ENCODE results near the gene ANKS1B.

The ANKS1B gene

DNA sequence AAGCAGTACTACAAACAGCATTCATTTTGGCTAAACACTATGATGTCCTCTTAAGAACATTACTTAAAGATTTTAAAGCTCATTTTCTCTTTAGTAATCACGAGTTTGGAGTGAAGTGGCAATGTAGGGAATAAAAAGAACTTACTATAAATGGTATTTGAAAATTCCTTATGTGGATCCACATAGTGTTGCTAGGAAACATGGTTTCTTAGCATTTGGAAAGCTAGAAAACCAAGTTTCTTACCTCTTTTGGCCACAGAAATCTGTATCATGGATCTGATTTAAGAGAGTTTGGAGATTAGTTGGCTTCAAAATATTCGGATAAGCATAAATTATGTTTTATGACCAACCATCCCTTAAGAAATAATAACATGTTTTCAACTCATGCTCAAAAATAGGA, 674.9 kb downstream of the ANKS1B start:
- TF ChIP-seq EZH2phosphoT487 (IDR thresholded peaks at IDR 0.05; ENCODE audit: borderline replicate concordance) = no peak
- TF ChIP-seq, protein P1, sequence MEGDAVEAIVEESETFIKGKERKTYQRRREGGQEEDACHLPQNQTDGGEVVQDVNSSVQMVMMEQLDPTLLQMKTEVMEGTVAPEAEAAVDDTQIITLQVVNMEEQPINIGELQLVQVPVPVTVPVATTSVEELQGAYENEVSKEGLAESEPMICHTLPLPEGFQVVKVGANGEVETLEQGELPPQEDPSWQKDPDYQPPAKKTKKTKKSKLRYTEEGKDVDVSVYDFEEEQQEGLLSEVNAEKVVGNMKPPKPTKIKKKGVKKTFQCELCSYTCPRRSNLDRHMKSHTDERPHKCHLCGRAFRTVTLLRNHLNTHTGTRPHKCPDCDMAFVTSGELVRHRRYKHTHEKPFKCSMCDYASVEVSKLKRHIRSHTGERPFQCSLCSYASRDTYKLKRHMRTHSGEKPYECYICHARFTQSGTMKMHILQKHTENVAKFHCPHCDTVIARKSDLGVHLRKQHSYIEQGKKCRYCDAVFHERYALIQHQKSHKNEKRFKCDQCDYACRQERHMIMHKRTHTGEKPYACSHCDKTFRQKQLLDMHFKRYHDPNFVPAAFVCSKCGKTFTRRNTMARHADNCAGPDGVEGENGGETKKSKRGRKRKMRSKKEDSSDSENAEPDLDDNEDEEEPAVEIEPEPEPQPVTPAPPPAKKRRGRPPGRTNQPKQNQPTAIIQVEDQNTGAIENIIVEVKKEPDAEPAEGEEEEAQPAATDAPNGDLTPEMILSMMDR (conservative IDR thresholded peaks at IDR 0.05; ENCODE audit: low read length) = no peak
- H3K79me2 ChIP-seq (ENCODE audit: insufficient read depth, low read length) = no peaks in the 10 kb centered on the region
- H3K36me3 ChIP-seq (ENCODE audit: insufficient read depth, low read length) = no peaks in the 10 kb centered on the region
- no peaks in the 10 kb centered on the region for H3K4me1 ChIP-seq (ENCODE audit: insufficient read depth, low read length, poor library complexity, severe bottlenecking)
- no peaks in the 10 kb centered on the region for H3F3A ChIP-seq (ENCODE audit: low read depth)
- no peak overlapping the region for H2AFZ ChIP-seq (ENCODE audit: low read length)
- no peaks in the 10 kb centered on the region for H3K9me3 ChIP-seq (ENCODE audit: insufficient read depth, low read depth, low read length)
- H3K27me3 ChIP-seq (ENCODE audit: insufficient read depth, low read length, poor library complexity, severe bottlenecking) = no peaks in the 10 kb centered on the region
- no peak overlapping the region for H3K4me3 ChIP-seq (ENCODE audit: low read length, poor library complexity, severe bottlenecking)
- no peaks in the 10 kb centered on the region for H3K9me2 ChIP-seq (replicated peaks; ENCODE audit: low read depth, low read length)
- no peak overlapping the region for H3K9ac ChIP-seq (ENCODE audit: low read depth, low read length, poor library complexity, severe bottlenecking)
- no peak overlapping the region for H3K4me2 ChIP-seq (ENCODE audit: low read depth, low read length, poor library complexity, severe bottlenecking)
- H4K20me1 ChIP-seq (ENCODE audit: insufficient read depth, low read length, poor library complexity, severe bottlenecking) = no peaks in the 10 kb centered on the region

GRCh38 chr12:99302874-99303273, 681.9 kb downstream of the ANKS1B start:
- Histone ChIP-seq H3K36me3 (ENCODE audit: insufficient read depth, low read length) (no peaks in the 10 kb centered on the region), H3F3A (ENCODE audit: low read depth) (no peaks in the 10 kb centered on the region), H3K4me1 (ENCODE audit: insufficient read depth, low read length, poor library complexity, severe bottlenecking) (no peaks in the 10 kb centered on the region), H3K4me2 (ENCODE audit: low read depth, low read length, poor library complexity, severe bottlenecking) (no peak overlapping the region), H3K9me3 (ENCODE audit: insufficient read depth, low read depth, low read length) (no peaks in the 10 kb centered on the region), H3K9ac (ENCODE audit: low read depth, low read length, poor library complexity, severe bottlenecking) (no peak overlapping the region), H4K20me1 (ENCODE audit: insufficient read depth, low read length, poor library complexity, severe bottlenecking) (no peaks in the 10 kb centered on the region), H3K79me2 (ENCODE audit: insufficient read depth, low read length) (no peaks in the 10 kb centered on the region), H3K4me3 (ENCODE audit: low read length, poor library complexity, severe bottlenecking) (no peak overlapping the region), H2AFZ (ENCODE audit: low read length) (no peak overlapping the region), H3K27me3 (ENCODE audit: insufficient read depth, low read length, poor library complexity, severe bottlenecking) (no peaks in the 10 kb centered on the region), H3K9me2 (replicated peaks; ENCODE audit: low read depth, low read length) (no peaks in the 10 kb centered on the region)
- no peak for TF ChIP-seq EZH2phosphoT487 (IDR thresholded peaks at IDR 0.05; ENCODE audit: borderline replicate concordance)
- TF ChIP-seq, protein P1 (conservative IDR thresholded peaks at IDR 0.05; ENCODE audit: low read length) = no peak

DNA sequence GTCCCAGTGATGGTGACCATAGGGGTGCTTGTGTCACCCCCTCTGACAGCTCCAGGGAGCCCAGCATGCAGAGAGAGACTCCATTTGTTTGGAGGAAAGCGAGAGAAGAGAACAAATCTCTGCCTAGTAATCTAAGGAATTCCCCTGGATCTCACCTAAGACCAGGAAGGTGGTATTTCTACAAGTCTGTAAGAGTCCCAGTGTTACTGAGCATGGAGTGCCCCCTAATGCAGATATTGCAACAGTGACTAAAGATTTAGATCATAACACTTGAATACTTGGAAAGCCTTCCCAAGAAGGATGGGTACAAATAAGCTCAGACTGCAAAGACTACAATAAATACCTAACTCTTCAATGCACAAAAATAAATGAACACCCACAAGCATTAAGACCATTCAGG, 697.6 kb downstream of the ANKS1B start:
- no peaks in the 10 kb centered on the region for H4K20me1 ChIP-seq (ENCODE audit: insufficient read depth, low read length, poor library complexity, severe bottlenecking)
- TF ChIP-seq, protein P1 (conservative IDR thresholded peaks at IDR 0.05; ENCODE audit: low read length) = no peak
- no peak for TF ChIP-seq EZH2phosphoT487 (IDR thresholded peaks at IDR 0.05; ENCODE audit: borderline replicate concordance)
- no peak overlapping the region for H3K4me2 ChIP-seq (ENCODE audit: low read depth, low read length, poor library complexity, severe bottlenecking)
- H2AFZ ChIP-seq (ENCODE audit: low read length) = no peak overlapping the region
- no peaks in the 10 kb centered on the region for H3K9me2 ChIP-seq (replicated peaks; ENCODE audit: low read depth, low read length)
- no peaks in the 10 kb centered on the region for H3F3A ChIP-seq (ENCODE audit: low read depth)
- H3K79me2 ChIP-seq (ENCODE audit: insufficient read depth, low read length) = no peaks in the 10 kb centered on the region
- no peak overlapping the region for H3K9ac ChIP-seq (ENCODE audit: low read depth, low read length, poor library complexity, severe bottlenecking)
- no peaks in the 10 kb centered on the region for H3K27me3 ChIP-seq (ENCODE audit: insufficient read depth, low read length, poor library complexity, severe bottlenecking)
- no peaks in the 10 kb centered on the region for H3K4me1 ChIP-seq (ENCODE audit: insufficient read depth, low read length, poor library complexity, severe bottlenecking)
- no peaks in the 10 kb centered on the region for H3K36me3 ChIP-seq (ENCODE audit: insufficient read depth, low read length)
- H3K9me3 ChIP-seq (ENCODE audit: insufficient read depth, low read depth, low read length) = no peaks in the 10 kb centered on the region
- H3K4me3 ChIP-seq (ENCODE audit: low read length, poor library complexity, severe bottlenecking) = no peak overlapping the region
